SJCRH30 (cell line): ENCODE results near the gene CD79A. TPM values are rescaled to one million over a fixed set of nuclear protein-coding genes. Genes with fewer than 3 reads are reported as not detected.
"Not testable (repeated sequence)": the region's sequence is repeated elsewhere in the genome, so short reads cannot be mapped to it uniquely, and the experiment has no call there.

Experiments used
- DNase-seq, 2 experiments: peaks; one replicate each; pipeline ENCODE4 v3.0.0-alpha.2; 2015 to 2020
- H3K27ac ChIP-seq: fragments of 250-450 bp; sonication (Bioruptor Pico); 2 replicates; pipeline ENCODE4 v1.5.1; 2020; ENCODE audit warnings: mild to moderate bottlenecking, moderate library complexity
- H3K27me3 ChIP-seq: fragments of 250-450 bp; sonication (Bioruptor Pico); 2 replicates; pipeline ENCODE4 v1.5.1; 2020; ENCODE audit warnings: mild to moderate bottlenecking, moderate library complexity
- H3K36me3 ChIP-seq: fragments of 250-450 bp; sonication (Bioruptor Pico); 2 replicates; pipeline ENCODE4 v1.5.1; 2020; ENCODE audit warnings: mild to moderate bottlenecking, moderate library complexity
- H3K4me1 ChIP-seq: fragments of 250-450 bp; sonication (Bioruptor Pico); 2 replicates; pipeline ENCODE4 v1.5.1; 2020; ENCODE audit warnings: mild to moderate bottlenecking, moderate library complexity
- H3K4me3 ChIP-seq: fragments of 250-450 bp; sonication (Bioruptor Pico); 2 replicates; pipeline ENCODE4 v1.5.1; 2020; ENCODE audit warnings: mild to moderate bottlenecking, moderate library complexity
- H3K9me3 ChIP-seq: fragments of 250-450 bp; sonication (Bioruptor Pico); replicated peaks from 2 replicates; pipeline ENCODE4 v1.5.1; 2020; ENCODE audit warnings: mild to moderate bottlenecking, moderate library complexity
- total RNA-seq: library from RNA; depleted of rRNA; stranded (reverse); fragments of >200 nt; shearing (Covaris generic); gene quantifications from 2 replicates; pipeline ENCODE4 v1.2.3, GENCODE V29; 2014

Gene CD79A
- total RNA-seq, 1 experiment from 2014 or later = 0.61 TPM

DNA sequence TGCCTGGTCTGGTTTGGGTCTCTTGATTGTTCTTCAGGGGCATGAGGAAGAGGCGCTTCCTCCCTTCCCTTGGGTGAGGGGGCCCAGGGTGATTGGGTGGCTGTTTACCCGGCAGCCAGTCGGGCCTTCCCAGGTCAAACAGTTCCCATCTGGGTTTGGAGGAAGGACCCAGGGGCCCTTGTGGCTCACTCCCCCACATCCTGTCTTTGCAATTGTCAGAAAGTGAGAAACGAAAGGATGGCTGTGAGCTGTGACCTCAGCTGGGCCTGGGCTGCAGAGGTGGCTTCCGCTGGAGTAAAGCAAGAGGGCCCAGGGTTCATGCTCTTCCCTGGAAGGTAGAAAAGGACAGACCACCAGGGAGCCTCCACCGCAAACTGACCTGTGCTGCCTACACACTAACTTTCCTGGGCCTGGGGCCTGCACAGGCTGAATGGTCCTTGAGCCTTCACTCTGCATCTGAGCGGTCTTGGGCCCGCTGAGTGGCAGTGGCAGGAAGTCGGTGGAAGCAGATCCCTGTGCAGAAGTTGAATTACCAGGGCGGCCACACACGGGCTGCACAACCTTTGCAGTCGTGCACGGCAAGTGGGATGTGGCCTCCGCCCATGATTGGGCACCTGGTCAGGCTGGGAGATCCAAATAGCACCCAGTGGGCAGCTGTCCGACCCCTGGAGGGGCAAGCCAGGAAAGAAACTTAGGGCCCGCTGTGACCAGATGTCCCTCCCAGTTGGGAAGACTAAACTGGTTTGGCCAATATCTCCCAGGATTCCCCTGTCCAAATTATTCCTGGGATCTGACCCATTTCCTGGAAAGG is 5.3 kb upstream of the CD79A start:
- Histone ChIP-seq H3K4me3 (no peak overlapping the region), H3K36me3 (peaks cover 51% of the 10 kb centered on the region), H3K9me3 (no peaks in the 10 kb centered on the region), H3K4me1 (no peaks in the 10 kb centered on the region; the same call in 1 of the 2 replicates), H3K27me3 (no peaks in the 10 kb centered on the region), H3K27ac (no peak overlapping the region)
- DNase-seq = no peak

- H3K4me1 ChIP-seq = no peaks in the 10 kb centered on the region; the same call in 1 of the 2 replicates
- no peak for DNase-seq
- H3K4me3 ChIP-seq = no peak overlapping the region
- no peak overlapping the region for H3K27ac ChIP-seq
- no peaks in the 10 kb centered on the region for H3K27me3 ChIP-seq
- H3K36me3 ChIP-seq = peaks cover 45% of the 10 kb centered on the region
- no peaks in the 10 kb centered on the region for H3K9me3 ChIP-seq
Measured at GRCh38 chr19:41872384-41872774, 4.7 kb upstream of the CD79A start.

DNA sequence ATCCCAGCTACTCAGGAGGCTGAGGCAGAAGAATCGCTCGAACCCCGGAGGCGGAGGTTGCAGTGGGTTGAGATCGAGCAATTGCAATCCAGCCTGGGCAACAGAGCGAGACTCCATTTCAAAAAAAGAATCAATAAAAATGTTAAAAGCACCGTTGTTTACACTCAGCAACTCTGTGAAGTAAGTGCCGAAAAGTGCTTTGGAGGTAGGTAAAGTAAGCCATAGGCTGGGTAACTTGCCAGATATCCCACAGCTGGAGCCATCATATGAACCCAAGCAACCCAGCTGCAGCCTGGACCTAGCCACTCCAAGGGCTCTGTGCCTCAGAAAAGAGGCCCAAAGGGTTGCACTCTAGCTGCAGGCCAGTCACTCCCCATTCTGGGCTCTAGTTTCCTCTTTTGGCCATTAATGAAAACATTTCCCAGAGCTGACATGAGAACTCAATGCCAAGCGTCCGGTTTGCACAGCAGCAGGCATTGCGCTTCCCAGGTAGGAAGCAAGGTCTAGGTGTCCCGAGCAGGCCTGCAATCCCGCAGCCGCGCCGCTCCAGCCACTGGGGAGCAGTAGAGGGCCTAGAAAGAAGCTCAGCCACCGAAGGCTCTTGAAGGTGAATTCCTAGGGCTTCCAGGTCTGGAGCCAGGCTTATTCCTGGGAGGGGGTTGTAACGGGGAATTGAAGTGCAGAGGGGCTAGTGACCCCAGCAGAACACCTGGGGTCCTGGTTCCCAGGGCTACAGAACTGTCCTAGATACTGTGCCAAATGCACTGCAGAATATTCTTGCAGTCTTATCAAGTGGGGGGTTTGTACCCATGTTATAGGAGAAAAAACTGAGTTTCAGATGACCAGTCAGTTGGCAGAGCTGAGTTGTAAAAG is 4.1 kb upstream of the CD79A start:
- H3K9me3 ChIP-seq = no peaks in the 10 kb centered on the region
- no peaks in the 10 kb centered on the region; the same call in 1 of the 2 replicates for H3K4me1 ChIP-seq
- H3K27me3 ChIP-seq = 0 out of 2 replicates have a peak, but pooled peaks cover 4% of the 10 kb centered on the region
- no peak overlapping the region for H3K4me3 ChIP-seq
- no peak overlapping the region for H3K27ac ChIP-seq
- peak; percentile 74 to 78 for DNase-seq
- H3K36me3 ChIP-seq = peaks cover 39% of the 10 kb centered on the region

GRCh38 chr19:41875973-41876372 is 1.1 kb upstream of the CD79A start:
- H3K27me3 ChIP-seq, H3K4me3 ChIP-seq, H3K27ac ChIP-seq, DNase-seq, H3K36me3 ChIP-seq, H3K4me1 ChIP-seq, H3K9me3 ChIP-seq: not testable (repeated sequence)

- no peaks in the 10 kb centered on the region for H3K36me3 ChIP-seq
- no peak for DNase-seq
- H3K9me3 ChIP-seq = no peaks in the 10 kb centered on the region
- H3K27me3 ChIP-seq = 0 out of 2 replicates have a peak, but pooled peaks cover 4% of the 10 kb centered on the region
- H3K4me3 ChIP-seq = no peak overlapping the region
- no peaks in the 10 kb centered on the region; the same call in 1 of the 2 replicates for H3K4me1 ChIP-seq
- no peak overlapping the region for H3K27ac ChIP-seq
Measured at GRCh38 chr19:41877916-41878905, 1.1 kb downstream of the CD79A start.

DNA sequence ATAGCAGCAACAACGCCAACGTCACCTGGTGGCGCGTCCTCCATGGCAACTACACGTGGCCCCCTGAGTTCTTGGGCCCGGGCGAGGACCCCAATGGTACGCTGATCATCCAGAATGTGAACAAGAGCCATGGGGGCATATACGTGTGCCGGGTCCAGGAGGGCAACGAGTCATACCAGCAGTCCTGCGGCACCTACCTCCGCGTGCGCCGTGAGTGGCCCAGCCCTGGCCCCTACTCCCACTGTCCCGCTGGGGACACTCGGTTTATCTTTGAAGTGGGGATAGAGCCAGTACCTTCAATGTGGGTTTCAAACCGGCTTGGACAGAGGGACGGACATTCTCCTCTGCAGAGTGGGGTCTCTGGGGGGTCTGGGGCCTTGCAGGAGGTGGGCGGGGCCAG is 2.0 kb downstream of the CD79A start:
- no peak for DNase-seq
- Histone ChIP-seq H3K9me3 (no peaks in the 10 kb centered on the region), H3K36me3 (no peaks in the 10 kb centered on the region), H3K4me3 (no peak overlapping the region), H3K27me3 (0 out of 2 replicates have a peak, but pooled peaks cover 4% of the 10 kb centered on the region), H3K27ac (no peak overlapping the region), H3K4me1 (no peaks in the 10 kb centered on the region; the same call in 1 of the 2 replicates)

DNA sequence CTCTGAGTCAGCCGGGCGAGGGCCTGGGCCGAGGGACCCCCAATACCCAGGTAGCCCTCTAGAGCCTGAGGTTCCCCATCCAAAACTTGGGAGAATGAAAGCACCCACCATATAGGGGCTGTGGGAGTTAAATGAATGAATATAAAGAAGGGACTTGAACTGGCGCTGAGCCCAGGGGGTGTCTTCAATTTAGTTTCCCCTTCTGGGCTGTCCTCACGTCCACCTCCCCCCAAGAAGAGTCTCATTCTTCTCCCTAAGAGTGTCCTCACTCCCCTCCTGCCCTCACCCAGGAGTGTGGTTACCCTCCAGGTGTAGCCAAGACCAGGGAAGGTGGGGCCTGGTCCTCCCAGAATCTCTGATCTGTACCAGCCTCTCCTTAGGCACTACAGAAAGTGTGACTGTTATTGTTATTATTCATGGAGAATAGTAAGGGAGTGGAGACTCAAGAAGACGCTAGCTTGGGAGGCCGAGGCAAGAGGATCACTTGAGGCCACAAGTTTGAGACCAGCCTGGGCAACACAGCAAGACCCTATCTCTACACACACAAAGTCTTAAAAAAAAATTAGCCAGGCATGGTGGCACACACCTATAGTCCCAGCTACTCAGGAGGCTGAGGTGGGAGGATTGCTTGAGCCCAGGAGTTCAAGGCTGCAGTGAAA is 2.7 kb downstream of the CD79A start:
- Histone ChIP-seq H3K36me3 (no peaks in the 10 kb centered on the region), H3K27ac (no peak overlapping the region), H3K9me3 (no peaks in the 10 kb centered on the region), H3K4me1 (no peaks in the 10 kb centered on the region; the same call in 1 of the 2 replicates), H3K4me3 (no peak overlapping the region), H3K27me3 (0 out of 2 replicates have a peak, but pooled peaks cover 4% of the 10 kb centered on the region)
- no peak for DNase-seq

DNA sequence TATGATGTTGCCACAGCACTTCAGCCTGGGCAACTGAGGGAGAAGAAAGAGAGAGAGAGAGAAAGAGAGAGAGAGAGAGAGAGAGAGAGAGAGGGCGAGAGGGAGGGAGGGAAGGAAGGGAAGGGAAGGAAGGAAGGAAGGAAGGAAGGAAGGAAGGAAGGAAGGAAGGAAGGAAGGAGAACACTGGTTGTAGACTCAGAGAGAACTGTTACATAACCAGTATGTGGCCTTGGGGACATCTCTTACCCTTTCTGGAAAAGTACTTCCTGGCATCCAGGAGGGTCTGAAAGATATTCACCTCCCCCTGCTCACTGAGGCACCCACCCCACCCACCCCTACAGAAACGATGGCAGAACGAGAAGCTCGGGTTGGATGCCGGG is 3.2 kb downstream of the CD79A start:
- Histone ChIP-seq H3K27me3 (0 out of 2 replicates have a peak, but pooled peaks cover 4% of the 10 kb centered on the region), H3K4me1 (no peaks in the 10 kb centered on the region; the same call in 1 of the 2 replicates), H3K4me3 (no peak overlapping the region), H3K27ac (no peak overlapping the region), H3K9me3 (no peaks in the 10 kb centered on the region), H3K36me3 (no peaks in the 10 kb centered on the region)
- DNase-seq = no peak

GRCh38 chr19:41882568-41883462 is 5.7 kb downstream of the CD79A start, which contains the start of gene ARHGEF1:
Gene ARHGEF1 (plus strand): TSS chr19:41883184. CDS start chr19:41888083, 4,899 bp downstream.
- peak within 1 kb of the TSS; percentile 77 for H3K4me3 ChIP-seq
- DNase-seq = peak; percentile 62
- H3K4me1 ChIP-seq = no peaks in the 10 kb centered on the region
- no peak within 1 kb of the TSS for H3K27ac ChIP-seq
- 0 out of 2 replicates have a peak, but pooled peaks cover under 1% of the 10 kb centered on the region for H3K27me3 ChIP-seq
- H3K9me3 ChIP-seq = no peaks in the 10 kb centered on the region
- H3K36me3 ChIP-seq = no peaks in the 10 kb centered on the region

- no peaks in the 10 kb centered on the region for H3K27me3 ChIP-seq
- H3K36me3 ChIP-seq = no peaks in the 10 kb centered on the region
- no peaks in the 10 kb centered on the region for H3K4me1 ChIP-seq
- H3K9me3 ChIP-seq = no peaks in the 10 kb centered on the region
- no peak for DNase-seq
- H3K4me3 ChIP-seq = peak overlapping the region; percentile 77
- H3K27ac ChIP-seq = no peak overlapping the region
Measured at GRCh38 chr19:41883463-41883820, 6.4 kb downstream of the CD79A start.

DNA sequence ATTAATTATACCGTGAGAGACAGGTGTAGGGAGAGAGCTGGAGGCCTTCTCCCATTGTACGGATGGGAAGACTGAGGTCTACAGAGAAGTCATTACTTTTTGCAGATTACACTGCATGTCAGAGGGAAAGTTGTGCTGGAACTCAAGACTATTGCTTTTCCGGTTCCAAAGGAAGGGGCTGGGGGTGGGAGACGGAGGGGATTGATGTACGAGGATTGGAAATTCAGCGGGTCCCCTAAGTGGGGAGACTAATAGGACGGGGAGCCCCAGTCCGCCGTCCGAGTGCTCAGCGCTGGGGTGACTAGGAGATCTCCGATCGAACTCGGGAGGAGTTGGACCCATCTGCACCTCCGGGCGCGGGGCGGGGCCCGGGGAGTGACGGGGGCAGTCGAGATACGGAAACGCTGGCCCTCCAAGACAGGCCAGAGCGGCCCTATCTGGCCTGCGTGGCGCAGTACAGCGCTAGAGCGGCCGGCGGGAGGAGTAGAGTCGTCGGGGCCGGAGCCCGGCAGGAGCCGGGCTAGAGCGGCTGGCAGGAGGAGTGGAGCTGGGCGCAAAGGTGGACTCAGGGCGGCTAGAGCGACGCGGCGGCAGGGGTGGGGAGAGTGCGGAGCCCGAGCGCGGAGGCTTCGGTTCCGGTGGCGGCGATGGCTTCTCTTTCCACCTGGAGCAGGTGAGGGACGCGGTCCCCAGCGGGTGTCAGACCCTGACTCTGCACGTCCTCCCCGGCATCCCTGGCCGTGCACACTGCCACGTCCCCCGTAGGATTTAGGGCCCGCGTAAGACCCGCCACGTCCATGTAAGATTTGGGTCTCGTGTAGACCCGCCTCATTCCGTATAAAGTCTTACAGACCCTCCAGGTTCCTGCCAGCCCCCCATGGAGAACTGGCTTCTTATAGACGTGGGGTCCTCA is 7.0 kb downstream of the CD79A start:
- Histone ChIP-seq H3K27ac (peak overlapping the region; percentile 3; the same call in 1 of the 2 replicates), H3K4me3 (peak overlapping the region; percentile 77), H3K4me1 (no peaks in the 10 kb centered on the region), H3K36me3 (no peaks in the 10 kb centered on the region), H3K27me3 (no peaks in the 10 kb centered on the region), H3K9me3 (no peaks in the 10 kb centered on the region)
- peak; percentile 98 for DNase-seq
